ENCODE data around the gene ZNF76. TPM values are rescaled to one million over a fixed set of nuclear protein-coding genes. Genes with fewer than 3 reads are reported as not detected.

Gene ZNF76
- total and polyA plus RNA-seq, 9 of the 15 experiments (the other 6 are each of a cell fraction or from before 2014, with no cell fraction given), result 1.2 to 17.8 (median 10.7) TPM

GRCh38 chr6:35342258-35343091, 82.9 kb downstream of the ZNF76 start, which contains the start of gene PPARD (continued):
- TF ChIP-seq MXI1 (IDR thresholded peaks at IDR 0.05; ENCODE audit: low read depth, low read length), result peak; percentile 41; the same call in 1 of the 2 replicates
- TF ChIP-seq GTF3C2 (IDR thresholded peaks at IDR 0.05; ENCODE audit: borderline replicate concordance, extremely low read depth, insufficient read length), result no peak
- no peak for TF ChIP-seq CHAMP1 (IDR thresholded peaks at IDR 0.05)
- TF ChIP-seq CREB3 (tag; conservative IDR thresholded peaks at IDR 0.05; ENCODE audit: low read depth), result no peak
- no peak for TF ChIP-seq SP2 (IDR thresholded peaks at IDR 0.05; ENCODE audit: extremely low read depth, low read depth, low read length, poor library complexity, severe bottlenecking)
- TF ChIP-seq ZNF707 (CRISPR knock-in tag; conservative IDR thresholded peaks at IDR 0.05), result no peak
- TF ChIP-seq CBX8 (IDR thresholded peaks at IDR 0.05; ENCODE audit: borderline replicate concordance, extremely low read depth, low read depth, low read length, poor library complexity, severe bottlenecking), result no peak
- no peak for TF ChIP-seq CBX2 (IDR thresholded peaks at IDR 0.05; ENCODE audit: insufficient read depth, low read length, poor library complexity, severe bottlenecking)
- no peak for TF ChIP-seq ZNF717 (CRISPR knock-in tag; IDR thresholded peaks at IDR 0.05)
- TF ChIP-seq CEBPG (CRISPR knock-in tag; IDR thresholded peaks at IDR 0.05), result no peak
- TF ChIP-seq CEBPG (tag; conservative IDR thresholded peaks at IDR 0.05 in 1 of 2, IDR thresholded peaks at IDR 0.05 in 1 of 2), result no peak
- TF ChIP-seq THAP12 (CRISPR knock-in tag; IDR thresholded peaks at IDR 0.05), result peak; percentile 40; the same call in 1 of the 2 replicates
- no peak; the same call in 1 of the 2 replicates for TF ChIP-seq STAT5A (IDR thresholded peaks at IDR 0.05; ENCODE audit: borderline replicate concordance, low read length)
- TF ChIP-seq ETS2 (tag; IDR thresholded peaks at IDR 0.05; ENCODE audit: borderline replicate concordance, poor library complexity, severe bottlenecking), result no peak
- TF ChIP-seq NFIX (CRISPR knock-in tag; IDR thresholded peaks at IDR 0.05; ENCODE audit: low read depth), result no peak
- no peak for TF ChIP-seq ZNF324 (CRISPR knock-in tag; IDR thresholded peaks at IDR 0.05)
- TF ChIP-seq MAFG (tag; conservative IDR thresholded peaks at IDR 0.05), result no peak

Measured in K562 (cell line).